HuH-7 (cell line): ENCODE results near the gene CFAP97D1.
A peak's percentile ranks its signal among the peaks of the same experiment; 100 is the strongest.

Experiments
- DNase-seq: peaks from one replicate; pipeline ENCODE4 v3.0.0; 2011; ENCODE audit warnings: low spot score

CFAP97D1 gene

DNA sequence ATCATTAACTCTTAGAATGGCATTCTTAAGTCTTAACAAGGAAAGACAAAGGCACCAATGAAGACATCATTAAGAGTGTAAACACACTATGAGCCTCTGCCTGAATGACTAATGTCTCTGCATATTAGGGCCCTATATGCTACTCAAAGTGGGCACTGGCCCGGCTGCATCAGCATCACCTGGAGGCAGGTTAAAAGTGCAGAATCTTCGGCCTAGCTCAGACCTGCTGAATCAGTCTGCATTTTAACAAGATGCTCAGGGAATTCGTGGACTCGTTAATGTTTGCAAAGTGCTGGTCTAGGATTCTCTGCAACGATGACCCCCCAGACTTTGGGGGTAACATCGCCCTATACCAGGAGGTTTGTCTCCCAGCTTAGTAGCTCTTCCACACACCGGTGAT, 46.0 kb downstream of the CFAP97D1 start:
- no peak for DNase-seq

DNA sequence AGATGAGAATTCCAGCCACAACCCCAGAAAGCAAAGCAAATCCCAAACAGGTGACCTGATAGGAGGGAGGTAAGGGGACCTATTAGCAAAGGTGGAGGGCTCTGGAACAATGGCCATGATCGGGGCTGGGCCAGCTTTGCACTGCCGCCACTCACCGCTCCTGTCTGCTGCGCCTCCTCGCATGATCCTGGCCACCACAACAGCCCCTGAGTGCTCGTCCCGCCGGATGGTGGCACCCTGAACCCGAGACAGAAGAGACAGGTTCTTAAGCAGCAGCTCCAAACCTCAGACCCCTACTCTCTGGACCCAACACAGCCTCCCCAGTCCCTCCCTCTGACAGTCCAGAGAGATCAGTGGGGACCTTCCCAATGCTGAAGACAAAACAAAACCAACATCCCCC, 47.4 kb downstream of the CFAP97D1 start:
- no peak for DNase-seq

DNA sequence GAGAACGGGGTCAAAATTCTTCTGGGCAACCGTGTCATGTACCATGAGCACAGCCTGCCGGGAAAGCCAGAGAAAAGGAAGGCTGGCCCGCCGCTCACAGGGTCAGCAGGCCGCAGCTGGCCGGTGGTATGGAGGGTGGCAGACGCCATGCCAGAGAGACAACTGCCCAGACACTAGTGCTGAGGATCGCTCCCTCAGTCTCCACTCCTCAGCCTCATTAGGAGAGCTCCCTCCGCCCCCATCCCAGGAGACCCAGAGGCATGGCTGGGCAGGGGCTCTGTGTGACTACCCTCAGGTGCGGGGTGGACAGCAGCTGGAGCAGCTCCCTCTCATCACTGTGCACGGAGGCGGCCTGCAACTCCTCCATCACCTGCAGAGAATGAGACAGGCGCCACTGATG, 49.5 kb downstream of the CFAP97D1 start:
- DNase-seq = no peak

DNA sequence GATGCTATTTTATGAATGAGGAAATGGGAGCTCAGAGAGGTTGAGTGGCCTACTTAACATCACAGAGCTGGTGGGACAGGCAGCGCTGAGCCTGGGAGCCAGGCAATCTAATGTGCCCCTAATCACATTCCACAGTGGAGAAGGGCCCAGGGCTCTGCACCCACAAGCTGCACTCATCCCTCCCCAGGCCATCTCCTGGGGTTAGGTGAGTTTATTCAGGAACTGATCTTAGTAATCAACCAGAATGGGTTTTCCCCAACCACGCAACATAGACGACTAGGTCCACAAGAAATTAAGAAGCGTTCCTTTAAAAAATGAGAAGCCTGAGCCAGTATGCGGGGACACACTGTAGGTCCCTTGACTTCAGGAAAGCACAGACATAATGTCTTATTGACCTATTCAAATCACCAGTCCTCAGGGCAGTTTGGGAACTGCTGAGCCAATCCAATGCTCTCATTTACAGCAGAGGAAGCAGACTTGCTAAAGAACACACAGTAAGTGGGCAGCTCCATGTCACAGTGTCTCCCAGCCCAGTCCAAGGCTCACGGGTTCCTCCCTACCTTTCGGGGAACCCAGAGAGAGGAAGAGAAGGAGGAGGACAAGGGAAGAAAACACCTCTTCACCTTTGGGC, 50.4 kb downstream of the CFAP97D1 start:
- no peak for DNase-seq

DNA sequence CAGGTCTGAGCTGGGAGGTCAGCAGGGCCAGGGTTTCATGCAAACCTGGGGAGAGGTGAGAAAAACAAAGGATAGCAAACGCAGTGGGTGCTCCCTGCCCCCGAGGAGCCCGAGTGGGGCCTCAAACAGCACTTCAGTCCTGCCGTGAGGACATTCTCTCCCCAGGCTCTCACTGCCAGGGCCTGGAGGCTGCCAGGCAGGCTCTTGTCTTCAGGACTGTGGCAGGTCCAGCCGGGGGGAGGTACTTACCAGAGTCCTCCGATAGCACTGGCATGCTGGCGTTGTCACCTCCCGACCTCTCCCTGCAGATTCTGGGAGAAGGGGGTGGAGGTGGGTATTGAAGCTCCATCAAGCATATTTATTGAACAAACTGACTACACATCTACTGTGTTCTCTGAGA, 51.4 kb downstream of the CFAP97D1 start:
- no peak for DNase-seq

DNA sequence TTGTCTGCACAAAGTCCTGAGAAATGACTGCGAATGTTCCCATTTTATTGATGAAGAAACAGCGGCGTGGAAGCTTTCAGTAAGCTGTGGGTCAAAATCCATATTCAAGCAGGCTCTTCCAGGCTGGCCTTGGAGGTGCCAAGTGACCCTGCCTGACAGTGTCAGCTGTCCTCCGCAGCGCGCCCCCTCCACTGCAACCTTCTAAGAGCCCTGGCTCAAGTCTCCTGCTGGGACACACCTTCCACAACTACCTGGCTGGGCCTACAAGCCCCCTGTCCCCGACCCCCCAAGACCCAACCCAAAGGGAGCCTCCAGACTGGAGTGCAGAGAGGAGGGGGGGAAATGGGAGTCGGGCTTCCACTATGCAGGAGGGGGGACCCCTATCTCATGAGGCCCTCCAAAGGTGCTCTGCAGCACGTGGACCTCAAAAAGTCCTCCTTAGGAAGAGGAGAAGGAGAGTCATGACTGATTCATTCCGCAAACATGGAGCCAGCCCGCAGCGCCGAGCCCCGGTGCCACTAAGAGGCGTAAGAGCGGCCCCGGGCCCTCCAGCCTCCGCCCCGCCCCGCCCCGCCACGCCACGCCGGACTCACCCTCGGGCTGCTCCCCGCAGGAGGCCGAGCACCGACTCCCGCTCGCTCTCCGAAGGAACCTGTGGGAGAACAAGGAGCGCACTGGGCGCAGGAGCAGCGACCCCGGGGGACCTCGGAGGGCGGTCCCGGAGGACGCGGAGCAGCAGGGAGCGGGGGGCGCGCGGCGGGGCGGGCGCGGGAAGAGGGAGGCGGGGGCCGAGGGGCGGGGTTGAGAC, 52.1 kb downstream of the CFAP97D1 start:
- DNase-seq = peak; percentile 66

DNA sequence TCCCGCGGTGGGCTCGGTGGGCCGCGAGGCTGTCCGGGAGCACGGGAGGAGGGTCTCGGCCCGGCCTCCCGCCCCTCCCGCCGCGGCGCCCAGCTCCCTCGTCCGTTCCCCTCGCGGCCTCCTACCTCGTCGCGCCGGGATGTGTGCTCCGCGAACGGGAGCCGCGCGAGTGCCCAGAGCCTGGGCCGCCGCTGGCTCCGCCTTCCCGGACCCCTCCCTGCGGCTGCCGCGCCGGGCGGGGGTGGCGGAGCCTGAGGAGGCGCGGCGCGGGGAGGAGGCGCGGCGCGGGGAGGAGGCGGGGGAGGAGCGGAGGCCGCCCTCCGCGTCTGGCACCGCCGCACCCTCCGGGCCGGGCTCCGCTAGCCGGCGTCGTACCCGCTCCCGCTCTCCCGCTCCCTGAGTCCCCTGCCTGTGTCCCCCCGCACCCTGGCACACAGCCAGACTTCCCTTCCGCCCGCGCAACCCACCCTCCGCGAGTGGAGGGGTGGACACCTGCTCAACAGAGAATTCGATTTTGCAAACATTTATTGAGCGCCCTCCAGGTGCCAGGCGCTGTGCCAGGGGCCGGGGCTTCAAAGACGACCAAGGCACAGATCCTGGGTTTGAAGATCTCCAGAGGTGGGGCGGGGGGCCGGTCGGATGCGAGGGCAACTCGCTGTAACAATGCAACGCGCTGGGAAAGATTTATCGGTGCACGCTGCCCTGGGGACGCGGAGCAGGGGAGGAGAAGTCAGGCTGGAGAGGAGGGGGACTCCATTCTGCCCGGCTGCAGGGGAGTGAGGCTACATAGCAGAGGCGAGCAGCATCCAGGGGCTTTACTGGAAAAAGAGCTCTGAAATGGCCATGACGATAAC, 53.0 kb downstream of the CFAP97D1 start, which contains the start of gene MPP3:
Gene MPP3 (minus strand): TSS at position 171 of the 854 bp plus-strand sequence. CDS start 1,240 bp downstream, outside the sequence.
- peak; percentile 88 for DNase-seq

DNA sequence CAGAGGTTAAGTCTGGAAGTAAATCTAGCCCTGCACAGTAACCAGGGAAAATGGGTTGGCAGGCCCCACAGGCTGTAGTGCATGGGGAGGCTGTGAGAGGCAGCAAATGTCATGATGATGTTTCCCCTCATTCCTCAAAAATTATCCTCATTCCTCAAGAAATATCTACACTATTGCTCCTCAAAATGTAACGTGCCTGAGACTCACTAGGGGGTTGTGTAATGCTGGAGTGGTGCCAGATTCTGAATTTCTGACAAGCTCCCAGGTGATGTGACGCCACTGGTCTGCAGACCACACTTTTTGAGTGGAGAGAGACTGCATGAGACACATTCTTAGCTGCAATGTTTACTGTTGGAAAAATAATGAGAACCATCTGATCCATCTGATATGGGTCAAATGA, 53.9 kb downstream of the CFAP97D1 start:
- peak; percentile 40 for DNase-seq
